ENCODE data around the gene DTNBP1. TPM values are rescaled to one million over a fixed set of nuclear protein-coding genes. Genes with fewer than 3 reads are reported as not detected.

DTNBP1 gene
- total and polyA plus RNA-seq, 4 donors, result 3.1 to 6.0 (median 4.3) TPM

DNA sequence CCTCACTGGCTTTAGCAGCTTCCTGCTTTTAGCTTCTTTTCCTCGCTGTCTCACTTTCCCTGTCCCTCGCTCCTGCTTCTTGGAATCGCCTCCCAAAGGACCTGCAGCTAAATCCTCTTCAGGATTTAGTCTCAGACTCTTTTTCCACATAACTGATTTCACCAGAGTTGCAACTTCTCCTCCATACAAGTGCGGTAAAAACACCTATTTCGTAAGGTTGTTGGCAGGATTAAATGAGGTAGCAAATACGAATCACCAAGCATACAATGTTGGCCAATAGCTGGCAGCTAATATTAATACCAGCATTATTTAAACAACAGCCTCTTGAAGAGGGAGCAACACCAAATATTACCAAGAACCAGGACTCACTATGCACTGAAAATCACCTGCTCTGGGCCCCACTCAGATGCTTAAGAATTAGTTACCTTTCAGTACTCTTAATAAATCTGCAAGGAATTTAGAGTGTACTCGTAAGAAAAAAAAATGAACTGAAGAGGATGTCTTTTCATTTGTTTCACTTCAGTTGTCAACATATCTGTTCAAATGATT is 123.0 kb downstream of the DTNBP1 start:
- Histone ChIP-seq H3K36me3 (ENCODE audit: control insufficient read depth in 4 of 4, insufficient read depth in 3 of 4, low read depth in 1 of 4, low read length in 3 of 4) (no peaks in the 10 kb centered on the region), H3K9me3 (ENCODE audit: control insufficient read depth in 4 of 4, low read length in 3 of 4) (peaks cover 0 to 4% (median 0%) of the 10 kb centered on the region in 4 donors), H3K4me1 (ENCODE audit: control insufficient read depth in 4 of 4, insufficient read depth in 4 of 4, low read length in 3 of 4) (no peaks in the 10 kb centered on the region), H3K27me3 (ENCODE audit: control insufficient read depth in 4 of 4, insufficient read depth in 4 of 4, low read length in 3 of 4) (no peaks in the 10 kb centered on the region), H3K9ac (ENCODE audit: low read depth in 1 of 2, low read length in 2 of 2) (no peak overlapping the region), H3K27ac (ENCODE audit: low read depth in 1 of 2, low read length in 2 of 2) (no peak overlapping the region), H3K4me3 (ENCODE audit: low read depth in 1 of 3, low read length in 3 of 3) (no peak overlapping the region)
- TF ChIP-seq, protein P1, sequence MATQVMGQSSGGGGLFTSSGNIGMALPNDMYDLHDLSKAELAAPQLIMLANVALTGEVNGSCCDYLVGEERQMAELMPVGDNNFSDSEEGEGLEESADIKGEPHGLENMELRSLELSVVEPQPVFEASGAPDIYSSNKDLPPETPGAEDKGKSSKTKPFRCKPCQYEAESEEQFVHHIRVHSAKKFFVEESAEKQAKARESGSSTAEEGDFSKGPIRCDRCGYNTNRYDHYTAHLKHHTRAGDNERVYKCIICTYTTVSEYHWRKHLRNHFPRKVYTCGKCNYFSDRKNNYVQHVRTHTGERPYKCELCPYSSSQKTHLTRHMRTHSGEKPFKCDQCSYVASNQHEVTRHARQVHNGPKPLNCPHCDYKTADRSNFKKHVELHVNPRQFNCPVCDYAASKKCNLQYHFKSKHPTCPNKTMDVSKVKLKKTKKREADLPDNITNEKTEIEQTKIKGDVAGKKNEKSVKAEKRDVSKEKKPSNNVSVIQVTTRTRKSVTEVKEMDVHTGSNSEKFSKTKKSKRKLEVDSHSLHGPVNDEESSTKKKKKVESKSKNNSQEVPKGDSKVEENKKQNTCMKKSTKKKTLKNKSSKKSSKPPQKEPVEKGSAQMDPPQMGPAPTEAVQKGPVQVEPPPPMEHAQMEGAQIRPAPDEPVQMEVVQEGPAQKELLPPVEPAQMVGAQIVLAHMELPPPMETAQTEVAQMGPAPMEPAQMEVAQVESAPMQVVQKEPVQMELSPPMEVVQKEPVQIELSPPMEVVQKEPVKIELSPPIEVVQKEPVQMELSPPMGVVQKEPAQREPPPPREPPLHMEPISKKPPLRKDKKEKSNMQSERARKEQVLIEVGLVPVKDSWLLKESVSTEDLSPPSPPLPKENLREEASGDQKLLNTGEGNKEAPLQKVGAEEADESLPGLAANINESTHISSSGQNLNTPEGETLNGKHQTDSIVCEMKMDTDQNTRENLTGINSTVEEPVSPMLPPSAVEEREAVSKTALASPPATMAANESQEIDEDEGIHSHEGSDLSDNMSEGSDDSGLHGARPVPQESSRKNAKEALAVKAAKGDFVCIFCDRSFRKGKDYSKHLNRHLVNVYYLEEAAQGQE (IDR thresholded peaks at IDR 0.05), result no peak
- TF ChIP-seq TAF1 (conservative IDR thresholded peaks at IDR 0.05) (no peak), RAD21 (IDR thresholded peaks at IDR 0.05) (no peak), ATF3 (IDR thresholded peaks at IDR 0.05) (no peak), GABPA (IDR thresholded peaks at IDR 0.05 in 1 of 2, conservative IDR thresholded peaks at IDR 0.05 in 1 of 2) (no peak), SP1 (IDR thresholded peaks at IDR 0.05) (no peak), FOXA2 (IDR thresholded peaks at IDR 0.05) (no peak), YY1 (IDR thresholded peaks at IDR 0.05) (no peak), RXRA (IDR thresholded peaks at IDR 0.05) (no peak), JUND (IDR thresholded peaks at IDR 0.05) (no peak), EGR1 (IDR thresholded peaks at IDR 0.05; ENCODE audit: low read depth in 2 of 2) (no peak), CTCF (IDR thresholded peaks at IDR 0.05; ENCODE audit: low read depth, low read length, missing input control) (no peak), HNF4G (IDR thresholded peaks at IDR 0.05) (no peak), FOXA1 (IDR thresholded peaks at IDR 0.05) (no peak), HNF4A (conservative IDR thresholded peaks at IDR 0.05) (no peak)
- TF ChIP-seq, protein P2, sequence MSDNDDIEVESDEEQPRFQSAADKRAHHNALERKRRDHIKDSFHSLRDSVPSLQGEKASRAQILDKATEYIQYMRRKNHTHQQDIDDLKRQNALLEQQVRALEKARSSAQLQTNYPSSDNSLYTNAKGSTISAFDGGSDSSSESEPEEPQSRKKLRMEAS (IDR thresholded peaks at IDR 0.05), result no peak
- TF ChIP-seq, protein P3, sequence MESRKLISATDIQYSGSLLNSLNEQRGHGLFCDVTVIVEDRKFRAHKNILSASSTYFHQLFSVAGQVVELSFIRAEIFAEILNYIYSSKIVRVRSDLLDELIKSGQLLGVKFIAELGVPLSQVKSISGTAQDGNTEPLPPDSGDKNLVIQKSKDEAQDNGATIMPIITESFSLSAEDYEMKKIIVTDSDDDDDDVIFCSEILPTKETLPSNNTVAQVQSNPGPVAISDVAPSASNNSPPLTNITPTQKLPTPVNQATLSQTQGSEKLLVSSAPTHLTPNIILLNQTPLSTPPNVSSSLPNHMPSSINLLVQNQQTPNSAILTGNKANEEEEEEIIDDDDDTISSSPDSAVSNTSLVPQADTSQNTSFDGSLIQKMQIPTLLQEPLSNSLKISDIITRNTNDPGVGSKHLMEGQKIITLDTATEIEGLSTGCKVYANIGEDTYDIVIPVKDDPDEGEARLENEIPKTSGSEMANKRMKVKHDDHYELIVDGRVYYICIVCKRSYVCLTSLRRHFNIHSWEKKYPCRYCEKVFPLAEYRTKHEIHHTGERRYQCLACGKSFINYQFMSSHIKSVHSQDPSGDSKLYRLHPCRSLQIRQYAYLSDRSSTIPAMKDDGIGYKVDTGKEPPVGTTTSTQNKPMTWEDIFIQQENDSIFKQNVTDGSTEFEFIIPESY (IDR thresholded peaks at IDR 0.05), result no peak
- WGBS, result 81% methylated on average over 7 of the region's 7 CpGs
- DNase-seq (ENCODE audit: low spot score), result no peak

All from liver (tissue), 9 donors.